NCI-H774 (cell line): Measurements from ENCODE around the gene CD300A.
A peak's percentile ranks its signal among the peaks of the same experiment; 100 is the strongest.

Source experiments
- DNase-seq: peaks from one replicate; lab custom pipeline; 2025; lab: John Stamatoyannopoulos, UW

Gene CD300A

DNA sequence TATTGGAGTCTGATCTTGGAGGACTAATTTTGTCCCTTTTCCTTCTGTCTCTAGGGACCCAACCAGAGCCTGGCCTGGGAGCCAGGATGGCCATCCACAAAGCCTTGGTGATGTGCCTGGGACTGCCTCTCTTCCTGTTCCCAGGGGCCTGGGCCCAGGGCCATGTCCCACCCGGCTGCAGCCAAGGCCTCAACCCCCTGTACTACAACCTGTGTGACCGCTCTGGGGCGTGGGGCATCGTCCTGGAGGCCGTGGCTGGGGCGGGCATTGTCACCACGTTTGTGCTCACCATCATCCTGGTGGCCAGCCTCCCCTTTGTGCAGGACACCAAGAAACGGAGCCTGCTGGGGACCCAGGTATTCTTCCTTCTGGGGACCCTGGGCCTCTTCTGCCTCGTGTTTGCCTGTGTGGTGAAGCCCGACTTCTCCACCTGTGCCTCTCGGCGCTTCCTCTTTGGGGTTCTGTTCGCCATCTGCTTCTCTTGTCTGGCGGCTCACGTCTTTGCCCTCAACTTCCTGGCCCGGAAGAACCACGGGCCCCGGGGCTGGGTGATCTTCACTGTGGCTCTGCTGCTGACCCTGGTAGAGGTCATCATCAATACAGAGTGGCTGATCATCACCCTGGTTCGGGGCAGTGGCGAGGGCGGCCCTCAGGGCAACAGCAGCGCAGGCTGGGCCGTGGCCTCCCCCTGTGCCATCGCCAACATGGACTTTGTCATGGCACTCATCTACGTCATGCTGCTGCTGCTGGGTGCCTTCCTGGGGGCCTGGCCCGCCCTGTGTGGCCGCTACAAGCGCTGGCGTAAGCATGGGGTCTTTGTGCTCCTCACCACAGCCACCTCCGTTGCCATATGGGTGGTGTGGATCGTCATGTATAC is 26.5 kb upstream of the CD300A start:
- DNase-seq: no peak

DNA sequence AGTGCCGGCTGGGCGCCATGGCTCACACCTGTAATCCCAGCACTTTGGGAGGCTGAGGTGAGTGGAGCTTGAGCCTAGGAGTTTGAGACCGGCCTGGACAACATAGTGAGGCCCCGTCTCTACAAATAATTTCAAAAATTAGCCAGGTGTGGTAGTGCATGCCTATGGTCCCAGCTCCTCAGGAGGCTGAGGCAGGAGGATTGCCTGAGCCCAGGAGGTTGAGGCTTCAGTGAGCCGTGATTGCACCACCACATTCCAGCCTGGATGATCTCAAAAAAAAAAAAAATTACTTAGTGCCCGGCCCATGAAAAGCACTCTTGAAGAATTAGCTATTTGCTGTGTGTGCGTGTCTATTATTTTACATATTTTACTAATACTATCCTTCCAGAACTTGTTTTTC is 24.9 kb upstream of the CD300A start:
- no peak for DNase-seq

DNA sequence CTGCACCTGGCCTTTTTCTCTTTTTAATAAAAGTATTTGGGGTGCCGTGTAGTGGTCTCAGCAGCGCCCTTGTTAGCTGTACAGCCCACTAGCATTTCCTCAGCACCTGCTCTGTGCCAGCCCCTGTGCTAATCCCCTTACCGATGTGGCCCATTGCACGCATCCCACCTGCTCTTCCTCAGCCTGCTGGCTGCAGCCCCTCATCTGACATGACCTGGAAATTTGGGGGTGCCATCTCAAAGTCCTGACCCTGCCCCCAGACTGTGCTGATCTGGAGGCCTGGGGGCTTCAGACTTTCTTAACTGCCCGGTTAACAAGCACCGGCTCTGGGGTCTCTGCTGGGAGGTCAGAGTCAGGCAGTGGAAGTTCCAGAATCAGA is 24.2 kb upstream of the CD300A start:
- DNase-seq: no peak

DNA sequence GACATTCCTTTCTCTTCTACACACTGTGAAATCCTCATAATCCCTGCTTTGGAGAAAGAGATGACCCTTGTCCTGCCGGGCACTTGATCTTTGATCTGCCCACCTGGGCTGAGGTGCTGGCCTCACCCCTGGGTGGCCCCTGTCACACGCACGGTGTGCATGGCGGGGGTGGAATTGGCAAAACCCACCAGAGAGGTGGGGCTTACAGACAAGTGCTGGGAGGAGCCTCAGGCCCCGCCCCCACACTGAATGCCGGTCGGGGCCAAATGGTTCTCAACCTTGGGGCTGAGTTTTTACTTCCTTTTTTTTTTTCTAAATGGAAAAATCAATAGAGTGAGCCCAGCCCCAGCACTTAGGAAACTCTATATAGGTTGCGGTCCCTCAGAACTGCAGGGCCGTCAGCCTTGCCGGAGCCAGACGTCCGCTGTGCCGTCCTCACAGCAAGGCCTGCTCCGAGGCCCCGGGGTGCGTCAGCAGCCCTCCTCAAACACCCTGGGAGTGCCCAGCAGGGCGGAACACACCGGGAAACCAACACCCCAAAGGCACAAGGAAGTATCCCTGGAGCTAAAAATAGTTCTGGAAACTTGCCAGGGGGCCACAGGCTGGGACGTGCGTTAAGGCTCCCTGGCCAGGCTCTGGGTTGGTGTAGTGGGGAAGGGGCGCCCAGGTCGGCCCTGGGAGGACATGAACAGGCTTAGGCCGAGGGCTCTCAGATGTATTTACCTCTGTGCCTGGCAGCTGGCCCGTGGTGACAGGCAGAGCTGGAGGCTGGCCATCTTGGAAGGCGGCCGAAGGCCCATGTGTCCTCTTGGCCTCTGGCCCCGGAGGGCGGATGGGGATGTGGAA is 23.5 kb upstream of the CD300A start:
- peak; percentile 86 for DNase-seq

DNA sequence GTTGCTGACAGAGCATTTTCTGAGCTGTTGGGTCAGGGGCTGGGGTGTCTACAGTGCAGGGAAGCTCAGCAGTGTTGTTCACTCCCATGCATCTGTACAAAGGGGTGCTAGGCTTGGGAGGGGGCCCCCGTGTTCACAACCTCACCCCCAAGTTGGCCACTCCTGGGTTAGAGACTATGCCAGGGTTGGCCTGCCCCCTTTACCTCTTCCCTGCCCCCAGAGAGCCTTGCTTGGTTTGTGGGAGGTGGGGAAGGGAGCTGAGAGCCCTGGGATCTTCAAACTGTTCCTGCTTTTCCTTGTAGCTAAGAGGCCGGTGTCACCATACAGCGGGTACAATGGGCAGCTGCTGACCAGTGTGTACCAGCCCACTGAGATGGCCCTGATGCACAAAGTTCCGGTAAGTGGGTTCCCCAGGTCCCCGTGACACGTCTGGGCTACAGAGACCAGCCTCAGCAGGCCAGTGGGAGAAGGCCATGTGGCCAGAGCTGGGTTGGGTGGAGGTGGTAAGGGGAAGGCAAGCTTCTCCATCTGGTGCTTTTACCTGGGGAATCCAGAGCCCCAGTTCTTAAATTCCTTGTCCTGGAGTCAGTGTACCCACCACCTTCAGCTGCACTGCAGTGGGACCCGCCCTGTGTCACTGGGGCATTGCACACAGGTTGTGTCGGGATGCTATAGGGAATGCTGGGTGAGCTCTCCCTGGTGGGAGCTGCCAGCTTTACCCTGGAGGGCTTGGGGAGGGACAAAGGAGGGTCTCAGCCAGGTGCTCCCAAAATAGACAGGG is 22.7 kb upstream of the CD300A start:
- DNase-seq: no peak

DNA sequence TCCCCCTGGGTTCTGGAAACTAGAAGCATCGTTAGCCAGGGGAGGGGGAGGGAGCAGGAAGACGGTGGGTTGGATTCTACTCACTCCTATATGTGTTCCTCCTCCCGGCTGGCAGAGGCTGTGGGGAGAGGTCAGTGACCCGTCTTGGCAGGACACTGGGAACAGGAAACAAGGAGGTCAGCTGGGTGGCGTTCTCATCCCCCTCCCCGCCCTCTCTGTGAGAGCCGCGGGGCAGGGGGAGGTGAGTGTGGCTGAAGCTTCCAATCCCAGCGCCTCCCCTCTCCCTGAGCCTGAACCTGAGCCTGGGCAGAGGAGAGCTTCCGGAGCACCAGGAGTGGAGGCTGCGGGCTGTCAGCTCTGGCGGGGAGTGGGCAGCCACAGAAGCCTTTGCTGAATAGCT is 22.0 kb upstream of the CD300A start:
- no peak for DNase-seq

DNA sequence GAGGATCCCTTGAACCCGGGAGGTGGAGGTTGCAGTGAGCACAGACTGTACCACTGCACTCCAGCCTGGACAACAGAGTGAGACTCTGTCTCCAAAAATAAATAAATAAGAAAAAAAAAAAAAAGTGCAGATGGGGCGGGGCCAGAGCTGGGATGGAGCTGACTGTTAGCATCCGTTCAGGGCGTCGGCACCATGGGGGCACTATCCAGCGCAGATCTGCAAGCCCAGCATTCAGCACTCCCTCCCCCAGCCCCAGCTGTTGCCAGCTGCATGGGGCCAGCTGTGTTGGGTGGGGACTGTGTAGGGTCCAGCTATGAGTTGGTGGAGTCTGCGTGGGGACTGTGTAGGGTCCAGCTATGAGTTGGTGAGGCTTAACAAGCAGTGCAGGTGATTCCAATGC is 21.3 kb upstream of the CD300A start:
- DNase-seq: no peak

DNA sequence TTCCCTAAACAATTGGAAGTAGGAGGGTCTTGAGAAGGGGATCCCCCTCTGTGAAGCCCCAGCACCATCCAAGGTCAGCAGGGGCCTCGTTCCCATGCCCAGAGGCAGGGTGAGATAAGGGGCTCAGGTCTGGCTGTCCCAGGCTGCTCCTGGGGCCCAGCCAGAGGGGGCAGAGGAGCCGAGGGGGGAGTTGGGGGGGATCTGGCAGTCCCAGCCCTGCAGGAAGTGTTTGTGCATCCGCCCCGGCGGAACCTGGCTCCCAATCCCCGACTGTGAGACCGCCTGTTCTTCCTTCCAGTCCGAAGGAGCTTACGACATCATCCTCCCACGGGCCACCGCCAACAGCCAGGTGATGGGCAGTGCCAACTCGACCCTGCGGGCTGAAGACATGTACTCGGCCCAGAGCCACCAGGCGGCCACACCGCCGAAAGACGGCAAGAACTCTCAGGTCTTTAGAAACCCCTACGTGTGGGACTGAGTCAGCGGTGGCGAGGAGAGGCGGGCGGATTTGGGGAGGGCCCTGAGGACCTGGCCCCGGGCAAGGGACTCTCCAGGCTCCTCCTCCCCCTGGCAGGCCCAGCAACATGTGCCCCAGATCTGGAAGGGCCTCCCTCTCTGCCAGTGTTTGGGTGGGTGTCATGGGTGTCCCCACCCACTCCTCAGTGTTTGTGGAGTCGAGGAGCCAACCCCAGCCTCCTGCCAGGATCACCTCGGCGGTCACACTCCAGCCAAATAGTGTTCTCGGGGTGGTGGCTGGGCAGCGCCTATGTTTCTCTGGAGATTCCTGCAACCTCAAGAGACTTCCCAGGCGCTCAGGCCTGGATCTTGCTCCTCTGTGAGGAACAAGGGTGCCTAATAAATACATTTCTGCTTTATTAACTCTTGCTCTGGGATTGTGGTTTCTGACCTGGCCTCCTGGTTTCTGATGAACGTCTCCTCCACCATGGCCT is 19.6 kb upstream of the CD300A start:
- DNase-seq: no peak

DNA sequence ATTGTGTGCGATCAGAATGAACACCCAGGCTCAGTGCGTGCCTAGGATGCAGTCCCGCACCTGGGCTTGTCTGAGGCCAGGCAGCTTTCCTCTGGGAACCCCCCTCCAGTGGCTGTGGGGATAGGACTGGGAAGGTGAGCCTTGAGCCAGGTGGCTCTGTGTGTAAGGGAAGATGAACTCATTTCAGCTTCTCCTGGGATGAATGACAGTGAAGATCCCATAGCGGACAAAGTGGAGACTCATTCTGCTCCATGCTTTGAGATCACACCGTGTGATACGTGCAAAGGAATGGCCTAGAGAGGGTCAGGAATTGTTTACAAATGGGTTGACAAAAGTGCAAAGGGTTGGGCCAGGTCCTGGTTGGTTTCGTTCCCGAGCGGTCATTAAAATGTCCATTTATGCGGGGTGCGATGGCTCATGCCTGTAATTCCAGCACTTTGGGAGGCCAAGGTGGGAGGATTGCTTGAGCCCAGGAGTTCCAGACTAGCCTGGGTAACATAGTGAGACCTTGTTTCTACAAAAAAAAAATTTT is 18.7 kb upstream of the CD300A start:
- DNase-seq: no peak

DNA sequence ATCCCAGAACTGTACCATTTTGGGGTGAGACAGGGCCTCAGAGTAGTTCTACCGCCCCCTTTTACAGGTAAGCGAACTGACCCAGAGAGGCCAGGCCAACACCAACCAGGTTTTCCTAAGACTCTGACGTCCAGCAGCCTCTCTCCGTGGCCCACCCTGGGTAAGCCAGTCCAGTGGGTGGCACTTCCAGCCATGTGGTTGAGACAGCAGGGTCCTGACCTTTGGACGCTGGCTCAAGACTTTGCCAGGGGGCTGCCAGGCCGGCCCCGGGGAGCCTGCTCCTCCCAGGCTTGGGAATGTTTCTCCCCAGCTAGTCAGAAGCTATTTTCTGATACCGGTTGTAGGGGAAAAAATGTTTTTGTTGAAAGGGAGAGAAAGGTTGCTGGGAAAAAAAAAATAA is 17.7 kb upstream of the CD300A start:
- no peak for DNase-seq

DNA sequence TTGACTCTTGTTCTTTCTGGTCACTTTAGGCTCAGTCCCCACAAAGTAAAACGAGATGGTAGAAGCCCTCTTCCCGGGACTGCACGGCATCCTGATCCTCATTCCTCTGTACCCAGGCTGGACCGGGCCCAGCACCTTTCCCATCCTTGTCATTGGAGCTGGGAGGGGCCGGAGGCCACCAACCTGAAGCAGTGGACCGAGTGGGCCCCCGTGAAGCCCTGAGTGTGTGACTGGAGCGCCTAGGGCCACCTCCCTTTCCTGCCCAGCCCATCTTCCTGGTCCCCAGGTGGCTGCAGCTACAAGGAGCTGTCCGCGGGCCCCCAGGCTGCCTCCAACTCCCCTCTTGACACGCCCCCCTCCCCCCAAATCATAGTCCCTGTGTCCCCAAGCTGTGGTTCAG is 17.1 kb upstream of the CD300A start:
- DNase-seq: no peak

DNA sequence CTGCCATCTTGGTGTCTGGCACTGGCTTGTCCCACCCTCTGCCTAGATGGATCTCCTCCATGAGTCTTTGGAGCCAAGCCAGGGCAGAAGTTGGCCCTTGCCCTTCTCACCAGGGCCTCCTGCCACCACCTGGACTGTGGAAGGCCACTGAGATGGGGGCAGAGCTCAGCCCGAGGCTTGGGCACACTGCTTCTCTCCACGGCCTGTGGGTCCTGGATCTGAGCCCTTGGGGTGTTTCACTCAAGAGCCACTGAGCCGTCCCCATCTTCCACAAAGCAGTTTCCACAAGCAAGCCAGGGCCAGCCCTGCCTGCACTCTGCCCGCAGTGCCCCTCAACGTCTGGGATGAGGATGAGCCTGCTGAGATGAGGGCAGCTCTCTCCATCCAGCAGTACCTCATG is 16.7 kb upstream of the CD300A start:
- no peak for DNase-seq

DNA sequence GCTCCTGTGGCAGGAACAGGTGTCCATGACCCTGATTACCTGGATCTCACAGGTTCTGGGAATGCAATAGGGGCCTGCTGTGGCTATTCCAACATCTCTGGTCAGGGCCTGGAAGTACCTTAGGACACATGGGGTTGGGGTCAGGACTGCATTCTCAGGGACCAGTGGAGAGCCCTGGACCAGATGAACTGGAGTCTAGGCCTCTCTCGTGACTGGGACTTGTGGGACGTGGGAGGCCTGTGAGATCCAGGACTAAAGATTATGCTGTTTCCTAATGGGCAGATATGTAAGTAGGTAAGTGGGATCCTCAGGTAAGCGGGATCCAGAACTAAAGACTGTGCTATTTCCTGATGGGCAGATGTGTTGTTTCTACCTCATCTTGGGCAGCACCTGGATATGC is 16.2 kb upstream of the CD300A start:
- DNase-seq: no peak

DNA sequence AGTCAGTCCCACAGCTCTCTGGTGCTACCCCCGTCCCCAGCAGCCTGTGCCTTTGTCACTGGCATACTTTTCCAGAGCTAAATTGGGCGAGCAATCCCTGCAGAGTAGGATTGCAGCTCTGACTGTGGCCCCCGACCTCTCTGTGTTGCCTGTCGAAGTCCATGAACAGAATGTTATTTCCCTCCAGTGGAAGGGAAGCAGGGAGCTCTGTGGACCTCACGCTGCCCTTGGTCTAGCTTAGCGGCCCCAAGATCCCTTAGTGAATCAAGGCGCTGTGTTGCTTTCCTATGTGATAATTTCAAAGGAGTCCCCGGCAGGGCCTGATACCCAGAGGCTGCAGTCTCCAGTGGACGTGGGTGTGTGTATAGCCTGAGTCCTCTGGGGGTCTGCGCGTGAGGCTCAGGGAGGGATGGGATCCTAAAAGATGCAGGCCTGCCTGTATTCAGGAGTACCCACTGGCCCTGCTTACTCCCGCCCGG is 15.5 kb upstream of the CD300A start:
- no peak for DNase-seq

DNA sequence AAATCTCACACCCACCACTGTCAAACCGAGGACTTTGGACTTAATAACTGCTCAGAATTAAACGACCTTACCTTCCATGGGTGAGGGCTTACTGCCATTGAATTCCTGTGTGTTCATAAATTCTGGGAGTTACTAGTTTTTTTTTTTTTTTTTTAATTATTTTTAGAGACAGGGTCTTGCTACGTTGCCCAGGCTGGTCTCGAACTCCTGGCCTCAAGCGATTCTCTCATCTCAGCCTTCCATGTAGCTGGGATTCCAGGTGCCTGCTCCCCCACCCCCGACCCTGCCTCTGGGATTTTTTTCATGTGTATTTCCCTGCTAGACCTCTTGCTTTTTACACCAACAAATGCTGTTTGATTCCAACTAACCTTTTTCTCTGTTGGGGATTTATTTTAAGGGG is 14.9 kb upstream of the CD300A start:
- no peak for DNase-seq

DNA sequence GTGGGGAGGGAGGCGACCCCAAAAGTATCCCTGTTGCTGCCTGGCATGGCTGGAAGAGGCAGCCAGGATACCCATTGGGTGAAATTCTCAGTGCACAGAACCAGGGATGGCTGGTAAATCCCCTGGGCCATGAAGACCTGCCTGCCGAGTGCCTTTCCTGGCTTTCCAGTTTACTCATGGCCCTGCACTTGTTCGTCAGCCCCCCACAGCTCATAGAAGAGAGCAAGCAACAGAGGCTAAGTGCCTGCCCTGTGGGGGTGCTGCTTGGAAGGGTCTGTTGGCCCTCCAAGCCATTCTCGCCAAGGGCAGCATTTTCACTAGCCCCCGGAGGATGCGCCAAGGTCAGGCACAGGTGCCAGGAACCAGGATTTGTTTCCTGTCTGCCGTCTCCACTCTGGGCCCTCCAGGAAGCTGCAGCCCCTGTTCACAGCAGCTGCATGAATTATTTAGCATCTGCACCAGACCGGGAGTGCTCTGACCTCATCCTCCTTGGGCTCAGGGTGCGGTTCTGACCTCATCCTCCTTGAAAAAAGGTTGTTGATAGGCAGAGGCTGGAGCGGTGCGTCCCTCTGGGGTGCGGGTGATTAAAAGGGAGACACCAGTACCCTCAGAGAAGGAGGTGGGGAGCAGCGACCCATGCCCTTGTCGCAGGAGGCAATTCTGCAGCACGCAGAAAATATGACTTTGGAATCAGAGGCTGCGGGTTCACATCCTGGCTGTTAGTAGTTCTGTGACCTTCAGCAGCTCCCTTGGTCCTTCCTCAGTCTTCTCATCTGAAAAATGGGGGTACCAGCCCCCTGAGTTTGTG is 14.2 kb upstream of the CD300A start:
- DNase-seq: no peak

DNA sequence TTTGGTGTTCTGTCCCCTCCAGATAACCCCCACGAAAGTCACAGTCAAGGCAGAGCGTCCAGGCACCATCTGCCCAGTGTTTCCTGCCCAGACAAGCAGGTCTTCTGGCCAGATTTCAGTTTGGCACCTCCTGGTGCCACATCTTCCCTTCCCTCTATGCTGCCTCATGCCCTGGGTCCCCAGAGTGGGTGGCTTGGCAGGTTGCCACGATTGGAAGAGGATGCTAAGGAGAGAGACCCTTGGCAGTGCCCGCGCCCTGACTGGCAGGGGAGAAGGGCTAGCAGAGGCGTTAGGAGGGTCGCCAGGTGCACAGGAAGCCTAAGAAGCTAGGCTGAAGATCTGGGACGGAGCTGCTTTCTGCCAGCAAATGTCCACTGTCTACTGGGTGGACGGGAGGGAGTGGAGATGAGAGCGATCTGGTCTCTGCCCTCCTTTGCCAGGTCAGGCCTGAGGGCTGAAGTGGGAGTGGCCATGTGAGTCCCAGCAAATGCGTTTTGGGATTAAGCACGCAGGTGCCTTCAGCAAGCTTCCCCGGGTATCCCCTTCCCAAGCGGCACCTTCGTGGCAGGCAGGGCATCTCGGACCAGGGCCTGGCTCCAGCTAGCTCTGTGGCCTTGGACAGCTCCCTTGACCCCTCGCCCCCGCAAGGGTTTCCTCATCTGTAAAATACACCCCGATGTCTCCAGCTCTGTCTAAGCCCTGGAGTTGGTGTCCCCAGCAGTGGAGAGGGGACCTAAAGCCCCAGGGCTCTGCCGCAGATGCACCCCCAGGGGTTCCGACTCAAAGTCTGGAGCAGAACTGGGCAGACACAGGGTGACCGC is 13.4 kb upstream of the CD300A start:
- DNase-seq: no peak

DNA sequence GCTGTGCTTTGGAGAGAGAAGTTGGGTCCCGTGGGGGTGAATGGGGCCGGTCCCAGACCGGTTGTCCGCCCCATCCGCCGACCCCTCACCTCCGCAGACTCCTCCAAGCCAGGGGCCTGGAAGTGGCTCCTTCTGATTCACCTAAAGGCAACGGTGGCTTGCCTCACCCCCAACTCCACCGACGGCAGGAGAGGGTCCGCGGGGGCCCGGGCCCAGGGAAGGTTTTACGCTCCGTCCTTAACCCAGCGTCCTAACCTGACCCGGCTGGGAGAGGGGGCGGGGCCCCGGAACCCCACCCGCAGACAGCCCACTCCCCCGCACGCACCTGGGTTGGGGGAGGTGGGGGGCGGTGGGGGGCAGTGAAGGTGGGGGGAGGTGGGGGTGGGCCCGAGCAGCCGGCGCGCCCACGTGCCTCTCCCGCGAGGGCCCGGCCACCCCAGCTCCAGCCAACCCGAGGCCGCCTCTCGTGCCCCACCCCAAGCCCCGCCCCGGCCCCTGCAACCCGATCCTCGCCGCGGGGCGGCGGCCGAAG is 12.7 kb upstream of the CD300A start:
- peak; percentile 89 for DNase-seq
